Measurements from ENCODE around the gene STEAP4.

GRCh38 chr7:88226886-88227516 lies 79.7 kb downstream of the STEAP4 start:
- TF ChIP-seq EZH2 (IDR thresholded peaks at IDR 0.05; ENCODE audit: low read length) (no peak), CTCF (optimal IDR thresholded peaks at IDR 0.05 in 1 of 3, IDR thresholded peaks at IDR 0.05 in 1 of 3, conservative IDR thresholded peaks at IDR 0.05 in 1 of 3; ENCODE audit: extremely low read depth in 1 of 3, insufficient read depth in 2 of 3, low read length in 3 of 3) (no peak)

All from keratinocyte (primary cell).